Measurements from ENCODE around the gene LPAR2. TPM values are rescaled to one million over a fixed set of nuclear protein-coding genes. Genes with fewer than 3 reads are reported as not detected.

LPAR2 gene
- total and polyA plus RNA-seq, 7 donors, result 0.08 to 1.5 (median 0.42) TPM

DNA sequence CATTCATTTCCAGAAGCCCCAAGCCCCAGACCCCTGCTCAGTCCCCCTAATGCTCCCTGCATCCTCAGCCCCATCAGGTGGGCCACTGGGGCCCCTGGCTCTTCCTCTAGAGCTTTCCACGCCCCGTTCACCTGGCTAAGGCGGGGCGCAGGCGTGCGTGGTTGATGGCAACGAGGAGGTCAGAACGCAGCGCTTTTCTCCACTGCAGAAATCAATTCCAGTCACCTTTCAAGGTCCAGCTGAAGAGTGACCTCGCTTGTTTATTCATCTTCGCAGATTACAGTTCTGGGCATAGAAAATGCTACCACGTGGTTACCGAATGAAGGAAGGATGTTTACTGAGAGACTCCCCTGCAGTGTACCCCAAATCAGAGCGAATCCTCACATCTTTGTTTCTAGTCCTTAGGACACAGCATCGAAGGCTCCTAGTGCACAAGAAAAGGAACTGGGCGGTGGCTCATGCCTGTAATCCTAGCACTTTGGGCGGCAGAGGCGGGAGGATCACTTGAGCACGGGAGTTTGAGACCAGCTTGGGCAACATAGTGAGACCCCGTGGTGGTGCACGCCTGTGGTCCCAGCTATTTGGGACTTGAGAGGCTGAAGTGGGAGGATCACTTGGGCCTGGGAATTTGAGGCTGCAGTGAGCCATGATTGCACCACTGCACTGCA, 8.7 kb downstream of the LPAR2 start:
- TF ChIP-seq, protein P1, sequence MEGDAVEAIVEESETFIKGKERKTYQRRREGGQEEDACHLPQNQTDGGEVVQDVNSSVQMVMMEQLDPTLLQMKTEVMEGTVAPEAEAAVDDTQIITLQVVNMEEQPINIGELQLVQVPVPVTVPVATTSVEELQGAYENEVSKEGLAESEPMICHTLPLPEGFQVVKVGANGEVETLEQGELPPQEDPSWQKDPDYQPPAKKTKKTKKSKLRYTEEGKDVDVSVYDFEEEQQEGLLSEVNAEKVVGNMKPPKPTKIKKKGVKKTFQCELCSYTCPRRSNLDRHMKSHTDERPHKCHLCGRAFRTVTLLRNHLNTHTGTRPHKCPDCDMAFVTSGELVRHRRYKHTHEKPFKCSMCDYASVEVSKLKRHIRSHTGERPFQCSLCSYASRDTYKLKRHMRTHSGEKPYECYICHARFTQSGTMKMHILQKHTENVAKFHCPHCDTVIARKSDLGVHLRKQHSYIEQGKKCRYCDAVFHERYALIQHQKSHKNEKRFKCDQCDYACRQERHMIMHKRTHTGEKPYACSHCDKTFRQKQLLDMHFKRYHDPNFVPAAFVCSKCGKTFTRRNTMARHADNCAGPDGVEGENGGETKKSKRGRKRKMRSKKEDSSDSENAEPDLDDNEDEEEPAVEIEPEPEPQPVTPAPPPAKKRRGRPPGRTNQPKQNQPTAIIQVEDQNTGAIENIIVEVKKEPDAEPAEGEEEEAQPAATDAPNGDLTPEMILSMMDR (IDR thresholded peaks at IDR 0.05), result no peak
- DNase-seq, result no peak
- H3K27ac ChIP-seq, result no peak overlapping the region
- no peaks in the 10 kb centered on the region for H3K4me1 ChIP-seq
- 55 to 61% (median 60%) methylated on average over 21 of the region's 21 CpGs for WGBS, 3 donors
- intact Hi-C loops (cut with DNase I), result no loop called here
- H3K27me3 ChIP-seq (ENCODE audit: insufficient read depth in 3 of 3, low read length in 2 of 3), result peaks cover 0 to 22% (median 0%) of the 10 kb centered on the region in 3 donors
- no peak for ATAC-seq
- H3K36me3 ChIP-seq (ENCODE audit: insufficient read depth in 1 of 2, low read depth in 1 of 2), result no peaks in the 10 kb centered on the region
- H3K4me3 ChIP-seq, result no peak overlapping the region
- H3K9me3 ChIP-seq, result no peaks in the 10 kb centered on the region

DNA sequence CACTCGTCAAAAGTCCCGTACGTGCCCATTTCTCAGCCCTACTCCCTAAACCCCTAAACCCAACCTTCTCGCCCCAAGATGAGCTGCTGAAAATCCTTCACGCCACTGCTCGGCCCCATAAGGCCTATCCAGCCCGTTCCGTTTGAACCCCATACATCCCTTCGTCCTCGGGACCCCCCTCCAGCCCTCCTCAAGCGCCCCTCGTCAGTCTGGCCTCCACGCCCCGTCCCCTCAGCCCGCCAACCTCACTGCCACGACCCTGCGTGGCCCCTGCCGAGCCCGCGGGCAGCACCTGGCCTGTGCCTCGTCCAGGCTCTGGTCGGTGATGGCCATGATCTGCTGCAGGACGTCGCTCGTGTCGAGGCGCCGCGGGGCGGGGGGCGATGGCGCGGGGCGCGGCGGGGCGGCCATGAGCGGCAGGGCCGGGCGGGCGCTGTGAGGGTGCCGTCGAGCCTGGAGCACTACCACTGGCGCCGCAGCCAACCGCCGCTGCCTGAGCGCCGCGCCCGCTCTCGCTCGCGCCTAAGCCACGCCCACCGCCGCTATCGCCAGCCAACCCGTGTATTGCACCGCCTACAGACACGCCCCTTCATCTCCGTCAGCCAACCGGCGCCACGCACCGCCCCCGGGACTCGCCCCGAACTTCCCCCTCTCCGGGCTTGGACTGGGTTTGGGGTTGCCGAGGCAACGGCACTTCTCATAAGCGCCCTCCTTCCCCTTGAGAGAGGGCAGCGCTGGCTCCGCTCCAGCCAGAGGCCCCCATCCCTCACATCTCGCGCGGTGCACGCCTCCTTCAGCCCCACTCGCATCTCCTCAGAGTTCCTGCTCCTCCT, 9.6 kb downstream of the LPAR2 start, which contains the start of gene PBX4:
Gene PBX4 (minus strand): TSS at position 469 of the 833 bp plus-strand sequence. CDS start 58 bp downstream, at position 411.
- WGBS, 3 donors, result 3 to 5% (median 4%) methylated on average over 70 to 80 of the region's 80 CpGs
- TF ChIP-seq, protein P1 (IDR thresholded peaks at IDR 0.05), result no peak
- DNase-seq (peak; percentile 87 to 93), ATAC-seq (peak; percentile 84 to 93 (median 90))
- intact Hi-C loops (cut with DNase I), result no loop called here
- H3K4me1 ChIP-seq, result no peaks in the 10 kb centered on the region
- no peaks in the 10 kb centered on the region for H3K9me3 ChIP-seq
- H3K27ac ChIP-seq, result no peak within 1 kb of the TSS
- H3K36me3 ChIP-seq (ENCODE audit: insufficient read depth in 1 of 2, low read depth in 1 of 2), result no peaks in the 10 kb centered on the region
- H3K27me3 ChIP-seq (ENCODE audit: insufficient read depth in 3 of 3, low read length in 2 of 3), result peaks cover 0 to 22% (median 0%) of the 10 kb centered on the region in 3 donors
- H3K4me3 ChIP-seq, result peak within 1 kb of the TSS; percentile 44

GRCh38 chr19:19615086-19615485, 12.9 kb downstream of the LPAR2 start:
- 82 to 96% (median 95%) methylated on average over 3 of the region's 3 CpGs for WGBS, 3 donors
- H3K4me3 ChIP-seq, result no peak overlapping the region
- no peak overlapping the region for H3K27ac ChIP-seq
- H3K4me1 ChIP-seq, result no peaks in the 10 kb centered on the region
- no peak for DNase-seq
- H3K9me3 ChIP-seq, result no peaks in the 10 kb centered on the region
- no peak for ATAC-seq
- no peaks in the 10 kb centered on the region for H3K36me3 ChIP-seq (ENCODE audit: insufficient read depth in 1 of 2, low read depth in 1 of 2)
- intact Hi-C loops (cut with DNase I), result no loop called here
- TF ChIP-seq, protein P1 (IDR thresholded peaks at IDR 0.05), result no peak
- H3K27me3 ChIP-seq (ENCODE audit: insufficient read depth in 3 of 3, low read length in 2 of 3), result peaks cover 0 to 22% (median 0%) of the 10 kb centered on the region in 3 donors

DNA sequence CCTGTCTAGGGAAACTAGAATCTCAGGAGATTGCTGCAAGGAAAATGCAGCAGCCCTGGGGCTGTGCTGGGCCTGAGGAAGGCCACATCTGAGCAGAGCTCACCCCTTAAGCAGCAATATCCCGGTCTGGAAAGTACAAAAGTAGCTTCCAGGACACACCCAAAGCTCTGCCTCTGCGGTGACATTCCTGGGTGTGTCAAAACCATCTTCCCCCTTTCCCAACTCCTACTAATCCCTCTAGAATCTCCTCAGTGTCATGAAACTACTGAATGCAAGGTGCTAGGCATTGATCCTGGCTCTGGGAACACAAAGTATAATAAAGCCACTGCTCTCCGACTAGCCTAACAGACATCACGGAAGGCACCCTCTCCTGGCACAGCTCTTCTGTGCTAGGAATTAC, 14.5 kb downstream of the LPAR2 start:
- H3K4me1 ChIP-seq, result no peaks in the 10 kb centered on the region
- peak in 1 of 4 donors; percentile 50 for ATAC-seq
- DNase-seq, result no peak

More for the DNA sequence above, 14.5 kb downstream of the LPAR2 start:
- no peak overlapping the region for H3K27ac ChIP-seq
- WGBS, 3 donors, result 68 to 73% (median 73%) methylated on average over 4 of the region's 4 CpGs
- TF ChIP-seq, protein P1 (IDR thresholded peaks at IDR 0.05), result no peak
- no peaks in the 10 kb centered on the region for H3K36me3 ChIP-seq (ENCODE audit: insufficient read depth in 1 of 2, low read depth in 1 of 2)
- intact Hi-C loops (cut with DNase I), result no loop called here
- peaks cover 0 to 19% (median 0%) of the 10 kb centered on the region in 3 donors for H3K27me3 ChIP-seq (ENCODE audit: insufficient read depth in 3 of 3, low read length in 2 of 3)
- H3K9me3 ChIP-seq, result no peaks in the 10 kb centered on the region
- H3K4me3 ChIP-seq, result no peak overlapping the region
